Neural crest cell (in vitro differentiated cells): ENCODE data around the gene PTPRU. TPM values are rescaled to one million over a fixed set of nuclear protein-coding genes. Genes with fewer than 3 reads are reported as not detected.

Experiments used
- DNase-seq: peaks from one replicate; pipeline ENCODE4 v3.0.0; 2021; ENCODE audit warnings: low read depth, mixed read lengths, low spot score
- H3K27ac Mint-ChIP-seq: one replicate; pipeline ENCODE4 v1.8.0; 2021; ENCODE audit warnings: mild to moderate bottlenecking, mixed read lengths; ENCODE audit not compliant: unreplicated experiment
- H3K27me3 Mint-ChIP-seq: 2 replicates; pipeline ENCODE4 v1.8.0; 2021; ENCODE audit warnings: low read depth, mild to moderate bottlenecking, mixed read lengths
- H3K36me3 Mint-ChIP-seq: 2 replicates; pipeline ENCODE4 v1.8.0; 2021; ENCODE audit warnings: low read depth, mild to moderate bottlenecking, mixed read lengths
- H3K4me1 Mint-ChIP-seq: 2 replicates; pipeline ENCODE4 v1.8.0; 2021; ENCODE audit warnings: mixed read lengths
- H3K4me3 Mint-ChIP-seq: one replicate; pipeline ENCODE4 v1.8.0; 2021; ENCODE audit warnings: mild to moderate bottlenecking, mixed read lengths
- H3K9me3 Mint-ChIP-seq: 2 replicates; pipeline ENCODE4 v1.8.0; 2021; ENCODE audit warnings: mixed read lengths
- CTCF ChIP-seq: fragments of 200-600 bp; sonication (generic); conservative IDR thresholded peaks from 2 replicates; pipeline ENCODE4 v1.5.0; 2021; ENCODE audit warnings: antibody characterized with exemption, mild to moderate bottlenecking
- total RNA-seq: library from RNA; stranded (reverse); gene quantifications from 2 replicates; pipeline ENCODE4 v1.2.1, GENCODE V29; 2021

PTPRU gene
- total RNA-seq, 1 donor from 2014 or later: 5.1 TPM

- TF ChIP-seq CTCF: no peak
- Mint-ChIP-seq H3K4me1 (peaks cover 9% of the 10 kb centered on the region), H3K9me3 (no peaks in the 10 kb centered on the region), H3K36me3 (no peaks in the 10 kb centered on the region), H3K4me3 (no peak overlapping the region), H3K27ac (no peak overlapping the region), H3K27me3 (no peaks in the 10 kb centered on the region)
- DNase-seq: no peak
These were observed 47.5 kb downstream of the PTPRU start for GRCh38 chr1:29283804-29284195.

- no peak for DNase-seq
- Mint-ChIP-seq H3K27ac (no peak overlapping the region), H3K9me3 (no peaks in the 10 kb centered on the region), H3K36me3 (no peaks in the 10 kb centered on the region), H3K4me3 (no peak overlapping the region), H3K4me1 (peaks cover 9% of the 10 kb centered on the region), H3K27me3 (no peaks in the 10 kb centered on the region)
- no peak for TF ChIP-seq CTCF
These were observed 48.1 kb downstream of the PTPRU start for GRCh38 chr1:29284286-29284960.

GRCh38 chr1:29284961-29285560, 48.7 kb downstream of the PTPRU start:
- no peak overlapping the region for H3K27ac Mint-ChIP-seq
- H3K36me3 Mint-ChIP-seq: no peaks in the 10 kb centered on the region
- no peak for DNase-seq
- H3K4me1 Mint-ChIP-seq: peaks cover 5% of the 10 kb centered on the region
- H3K9me3 Mint-ChIP-seq: no peaks in the 10 kb centered on the region
- H3K4me3 Mint-ChIP-seq: no peak overlapping the region
- no peak for TF ChIP-seq CTCF
- no peaks in the 10 kb centered on the region for H3K27me3 Mint-ChIP-seq

- Mint-ChIP-seq H3K36me3 (no peaks in the 10 kb centered on the region), H3K4me1 (peaks cover 5% of the 10 kb centered on the region), H3K27me3 (no peaks in the 10 kb centered on the region), H3K27ac (no peak overlapping the region), H3K9me3 (no peaks in the 10 kb centered on the region), H3K4me3 (no peak overlapping the region)
- TF ChIP-seq CTCF: no peak
- DNase-seq: no peak
These were observed 49.4 kb downstream of the PTPRU start for GRCh38 chr1:29285771-29286170.

- no peaks in the 10 kb centered on the region for H3K27me3 Mint-ChIP-seq
- no peaks in the 10 kb centered on the region for H3K9me3 Mint-ChIP-seq
- TF ChIP-seq CTCF: no peak
- no peak for DNase-seq
- no peak overlapping the region for H3K27ac Mint-ChIP-seq
- no peaks in the 10 kb centered on the region for H3K36me3 Mint-ChIP-seq
- H3K4me3 Mint-ChIP-seq: no peak overlapping the region
- H3K4me1 Mint-ChIP-seq: peaks cover 5% of the 10 kb centered on the region
These were observed 50.0 kb downstream of the PTPRU start for GRCh38 chr1:29286194-29286767.
